ENCODE measurements around the gene ODAD4.

Gene ODAD4, protein sequence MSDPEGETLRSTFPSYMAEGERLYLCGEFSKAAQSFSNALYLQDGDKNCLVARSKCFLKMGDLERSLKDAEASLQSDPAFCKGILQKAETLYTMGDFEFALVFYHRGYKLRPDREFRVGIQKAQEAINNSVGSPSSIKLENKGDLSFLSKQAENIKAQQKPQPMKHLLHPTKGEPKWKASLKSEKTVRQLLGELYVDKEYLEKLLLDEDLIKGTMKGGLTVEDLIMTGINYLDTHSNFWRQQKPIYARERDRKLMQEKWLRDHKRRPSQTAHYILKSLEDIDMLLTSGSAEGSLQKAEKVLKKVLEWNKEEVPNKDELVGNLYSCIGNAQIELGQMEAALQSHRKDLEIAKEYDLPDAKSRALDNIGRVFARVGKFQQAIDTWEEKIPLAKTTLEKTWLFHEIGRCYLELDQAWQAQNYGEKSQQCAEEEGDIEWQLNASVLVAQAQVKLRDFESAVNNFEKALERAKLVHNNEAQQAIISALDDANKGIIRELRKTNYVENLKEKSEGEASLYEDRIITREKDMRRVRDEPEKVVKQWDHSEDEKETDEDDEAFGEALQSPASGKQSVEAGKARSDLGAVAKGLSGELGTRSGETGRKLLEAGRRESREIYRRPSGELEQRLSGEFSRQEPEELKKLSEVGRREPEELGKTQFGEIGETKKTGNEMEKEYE

DNA sequence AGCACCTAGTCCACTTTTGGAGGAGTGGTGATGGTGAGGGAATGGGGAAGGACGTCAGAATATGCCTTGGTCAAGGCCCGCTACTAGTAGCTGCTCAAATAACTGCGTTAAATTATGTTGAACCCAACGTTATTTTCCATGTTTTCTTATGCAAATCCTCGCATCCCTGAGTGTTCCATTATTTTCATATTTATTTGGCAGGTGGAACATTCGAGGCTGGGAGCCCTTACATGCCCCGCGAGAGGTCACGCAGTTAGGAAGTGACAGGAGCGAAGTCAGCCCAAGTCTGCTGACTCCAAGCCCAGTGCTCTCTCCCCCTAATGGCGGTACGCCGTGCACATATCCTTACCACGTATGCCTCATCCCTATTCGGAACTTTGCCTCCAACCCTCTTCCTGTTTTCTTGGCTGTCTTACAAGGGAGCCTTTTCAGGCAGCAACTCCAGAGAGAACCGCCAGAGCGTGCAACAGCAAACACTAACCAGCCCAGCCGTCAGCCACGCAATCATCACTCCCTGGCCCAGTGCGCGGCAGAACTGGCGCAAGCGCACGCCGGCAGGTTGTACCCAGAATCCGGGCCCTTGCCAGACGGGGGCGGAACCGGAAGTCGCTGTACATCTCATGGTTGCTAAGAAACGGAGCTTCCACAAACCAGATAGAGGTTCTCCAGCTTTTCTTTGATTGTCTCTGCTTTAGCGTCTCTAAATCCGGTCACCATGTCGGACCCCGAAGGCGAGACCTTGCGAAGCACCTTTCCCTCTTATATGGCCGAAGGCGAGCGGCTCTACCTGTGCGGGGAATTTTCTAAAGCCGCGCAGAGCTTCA lies at the start of gene ODAD4:
Gene ODAD4 (plus strand): TSS at position 609 of the 824 bp plus-strand sequence. CDS start 107 bp downstream, at position 716.
- peak; percentile 96 to 97 for DNase-seq

DNA sequence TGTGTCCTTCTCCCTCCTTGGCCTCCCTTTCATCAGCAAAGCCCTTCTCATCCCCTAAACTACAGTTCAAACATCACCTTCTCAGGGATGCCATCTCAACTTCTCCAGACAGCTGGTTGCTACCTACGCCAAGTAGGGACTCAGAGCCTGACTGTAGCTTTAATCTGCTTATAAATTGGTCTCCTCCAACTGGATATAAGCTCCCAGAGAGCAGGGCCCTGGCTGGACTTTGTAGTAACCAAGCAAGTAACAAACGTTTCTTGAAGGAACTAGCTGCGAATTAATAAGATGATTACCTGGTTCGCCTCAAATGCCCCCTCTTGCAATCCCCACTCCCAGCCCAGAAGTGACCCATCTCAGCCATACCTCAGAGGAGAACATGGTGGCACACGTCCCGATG lies 47.7 kb upstream of the ODAD4 start:
- DNase-seq, result no peak

DNA sequence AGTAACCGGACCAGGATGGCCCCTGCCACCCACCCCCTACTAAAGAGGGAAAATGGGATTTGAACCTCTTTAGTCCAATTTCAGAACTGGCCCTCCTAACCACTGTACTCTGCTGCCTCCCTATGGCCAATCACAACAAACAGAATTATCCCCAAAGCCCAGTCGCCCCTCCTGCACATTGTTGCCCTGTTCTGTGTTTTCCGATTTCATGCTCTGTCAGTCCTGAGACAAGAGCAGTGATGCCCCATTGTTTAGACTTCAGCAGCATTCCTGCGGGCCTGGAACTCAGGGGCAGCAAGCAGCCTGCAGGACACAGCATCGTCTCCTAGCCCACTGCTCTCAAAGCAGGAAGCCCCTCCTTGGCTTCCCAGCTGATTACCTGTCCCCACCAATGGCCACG lies 44.7 kb upstream of the ODAD4 start:
- no peak for DNase-seq

DNA sequence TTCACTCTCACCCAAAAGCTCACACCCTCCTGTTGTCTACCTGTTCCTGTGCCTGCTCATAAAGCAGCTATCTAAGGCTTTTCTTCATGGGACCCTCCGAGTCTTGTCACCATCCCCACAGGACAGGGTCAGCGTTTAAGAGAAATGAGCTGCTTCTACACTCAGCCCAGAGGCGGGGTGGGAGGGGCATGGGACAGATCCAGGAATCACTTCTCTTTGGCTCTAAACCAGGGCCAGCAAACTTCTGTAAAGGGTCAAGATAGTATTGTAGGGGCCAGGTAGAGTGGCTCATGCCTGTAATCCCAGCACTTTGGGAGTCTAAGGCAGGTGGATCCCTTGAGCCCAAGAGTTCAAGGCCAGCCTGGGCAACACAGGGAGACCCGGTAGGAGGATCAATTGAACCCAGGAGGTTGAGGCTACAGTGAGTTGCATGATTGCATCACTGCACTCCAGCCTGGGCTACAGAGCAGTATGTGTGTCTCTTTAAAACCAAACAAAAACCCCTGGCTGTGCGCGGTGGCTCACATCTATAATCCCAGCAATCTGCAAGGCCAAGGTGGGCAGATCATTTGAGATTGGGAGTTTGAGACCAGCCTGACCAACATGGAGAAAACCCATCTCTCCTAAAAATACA lies 42.0 kb upstream of the ODAD4 start:
- no peak for DNase-seq

DNA sequence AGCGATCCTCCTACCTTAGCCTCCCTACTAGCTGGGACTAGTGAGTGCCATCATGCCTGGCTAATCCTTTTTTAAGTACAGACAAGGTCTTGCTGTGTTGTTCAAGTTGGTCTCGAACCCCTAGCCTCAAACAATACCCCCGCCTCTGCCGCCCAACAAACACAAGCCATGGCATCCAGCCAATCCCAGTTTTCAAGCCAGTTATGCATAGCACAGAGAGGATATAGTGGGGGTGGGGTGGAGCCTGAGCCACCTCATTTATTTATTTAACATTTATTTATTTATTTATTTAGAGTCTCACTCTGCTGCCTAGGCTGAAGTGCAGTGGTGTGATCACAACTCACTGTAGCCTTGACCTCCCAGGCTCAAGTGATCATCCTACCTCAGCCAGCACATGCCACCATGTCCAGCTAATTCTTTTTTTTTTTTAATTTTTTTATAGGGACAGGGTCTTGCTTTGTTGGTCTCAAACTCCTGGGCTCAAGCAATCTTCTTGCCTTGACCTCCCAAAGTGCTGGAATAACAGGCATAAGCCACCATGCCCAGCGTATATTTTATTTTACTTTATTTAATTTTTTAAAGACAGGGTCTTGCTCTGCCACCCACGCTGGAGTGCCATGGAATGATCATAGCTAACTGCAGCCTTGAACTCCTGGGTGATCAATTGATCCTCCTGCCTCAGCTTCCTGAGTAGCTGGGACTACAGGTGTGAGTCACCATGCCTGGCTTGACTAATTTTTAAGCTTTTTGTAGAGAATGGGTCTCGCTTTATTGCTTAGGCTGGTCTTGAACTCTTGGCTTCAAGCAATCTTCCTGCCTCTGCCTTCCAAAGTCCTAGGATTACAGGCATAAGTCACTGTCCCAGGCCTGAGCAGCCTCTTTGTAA lies 39.0 kb upstream of the ODAD4 start:
- DNase-seq, result no peak

DNA sequence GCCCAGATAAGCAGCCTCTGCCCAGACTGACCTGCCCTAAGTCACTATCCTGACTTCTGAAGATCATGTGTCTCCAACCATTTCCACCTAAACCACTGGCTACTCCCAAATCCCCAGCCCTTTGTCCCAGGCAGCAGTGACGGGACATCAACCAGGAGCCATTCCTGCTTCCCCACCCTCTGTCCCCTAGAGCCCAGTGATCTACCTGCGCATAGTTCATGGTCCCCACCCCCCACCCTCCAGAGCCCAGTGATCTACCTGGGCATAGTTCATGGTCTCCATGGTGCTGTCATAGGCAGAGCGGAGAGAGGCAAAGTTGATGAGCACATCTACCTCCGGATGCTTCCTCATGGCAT lies 38.4 kb upstream of the ODAD4 start:
- DNase-seq, result no peak

DNA sequence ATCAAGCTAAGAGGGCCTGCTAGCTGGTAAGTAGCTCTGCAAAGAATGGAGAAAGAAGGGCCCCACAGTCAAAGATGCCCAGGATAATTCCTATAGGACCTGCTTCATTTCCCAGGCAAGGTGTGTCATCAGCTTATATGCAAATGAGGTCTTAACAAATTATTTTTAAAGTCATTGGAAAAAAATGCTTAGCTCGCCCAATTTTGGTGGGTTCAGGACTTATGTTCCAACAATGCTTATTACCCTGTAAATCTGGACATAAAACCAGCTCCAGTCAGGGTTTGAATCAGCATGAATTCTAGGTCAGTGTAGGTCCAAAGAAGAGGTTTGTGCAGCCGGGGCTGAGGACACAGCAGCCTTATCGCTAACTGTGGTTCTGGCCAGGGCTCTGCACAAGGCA lies 37.0 kb upstream of the ODAD4 start:
- DNase-seq, result no peak

DNA sequence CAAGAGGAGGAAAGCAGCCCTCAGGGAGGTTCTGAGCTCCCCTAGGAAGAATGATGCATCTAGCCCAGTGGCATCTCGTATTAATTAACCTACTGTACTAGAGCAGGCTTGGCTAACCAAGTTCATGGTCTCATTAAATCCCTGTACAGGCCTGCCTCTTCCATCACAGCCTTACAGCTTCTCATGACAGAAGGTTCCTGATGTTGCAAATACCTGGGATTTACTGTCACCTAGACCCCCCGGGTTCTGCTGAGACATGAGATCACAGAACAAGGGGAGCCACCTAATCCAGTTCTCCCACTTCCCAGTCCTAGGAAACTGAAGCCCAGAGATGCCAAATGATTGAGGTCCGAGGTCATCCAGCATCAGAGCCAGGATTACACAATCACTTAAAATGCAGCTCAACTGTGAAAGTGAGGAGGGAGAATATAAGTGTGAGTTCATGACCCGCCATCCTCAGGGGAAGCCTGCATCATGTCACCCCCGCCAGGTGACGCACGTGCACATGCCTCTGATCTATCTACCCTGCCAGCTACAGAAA lies 35.6 kb upstream of the ODAD4 start:
- no peak for DNase-seq

DNA sequence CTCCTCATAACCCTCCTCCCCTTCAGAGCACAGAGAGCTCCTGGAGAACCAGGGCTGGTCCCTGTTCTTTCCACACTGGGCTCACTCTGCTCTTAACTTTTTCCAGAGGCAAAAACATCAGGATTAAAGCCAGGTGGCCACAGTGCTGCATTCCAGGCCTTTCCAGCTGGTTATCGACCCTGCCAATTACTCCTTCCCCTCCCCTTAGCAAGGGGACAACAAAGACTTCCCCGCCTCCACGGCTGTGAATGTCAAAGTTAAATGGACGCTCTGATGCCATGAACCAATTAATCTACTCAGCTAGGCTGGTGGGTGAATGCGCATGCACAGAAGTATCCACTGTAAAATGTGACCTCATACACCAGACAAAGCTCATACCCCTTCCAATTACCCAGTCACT lies 34.8 kb upstream of the ODAD4 start:
- no peak for DNase-seq

DNA sequence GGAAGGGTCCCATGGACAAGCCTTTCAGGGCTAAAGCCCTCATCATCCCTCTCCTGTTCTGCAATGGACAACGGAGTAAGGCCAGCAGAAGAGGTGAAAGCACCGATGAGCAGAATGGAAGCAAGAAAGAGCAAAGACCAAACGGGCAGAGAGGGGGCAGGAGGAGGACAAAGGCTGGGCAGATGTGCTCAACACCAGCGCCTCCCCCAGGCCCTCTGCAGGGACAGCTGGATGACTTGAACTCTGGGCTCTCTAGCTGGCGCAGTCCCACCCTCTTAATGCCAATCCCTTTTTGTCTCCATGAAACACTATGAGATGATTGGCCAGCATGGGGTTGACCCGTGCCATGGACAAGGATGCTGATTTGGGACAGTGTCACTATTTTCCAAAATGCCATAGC lies 33.7 kb upstream of the ODAD4 start:
- DNase-seq, result no peak

DNA sequence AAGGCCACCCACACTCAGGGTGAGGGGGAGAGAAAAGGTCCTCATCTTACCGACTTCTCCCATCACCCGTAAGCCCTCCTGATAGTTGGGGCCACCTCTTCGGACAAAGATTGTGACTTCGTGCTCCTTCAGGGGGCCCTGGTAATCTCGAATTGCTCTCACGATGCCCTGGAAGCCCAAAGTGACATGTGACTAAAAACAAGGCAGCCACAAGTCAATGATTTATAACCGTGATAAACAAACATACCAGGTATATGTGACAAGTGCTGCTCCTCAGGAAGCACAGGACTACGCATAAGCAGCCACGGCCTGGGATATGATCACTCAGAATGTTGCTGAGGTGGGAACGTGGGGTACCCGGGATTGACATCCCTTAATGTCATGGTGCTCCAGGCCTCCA lies 28.8 kb upstream of the ODAD4 start:
- DNase-seq, result no peak

DNA sequence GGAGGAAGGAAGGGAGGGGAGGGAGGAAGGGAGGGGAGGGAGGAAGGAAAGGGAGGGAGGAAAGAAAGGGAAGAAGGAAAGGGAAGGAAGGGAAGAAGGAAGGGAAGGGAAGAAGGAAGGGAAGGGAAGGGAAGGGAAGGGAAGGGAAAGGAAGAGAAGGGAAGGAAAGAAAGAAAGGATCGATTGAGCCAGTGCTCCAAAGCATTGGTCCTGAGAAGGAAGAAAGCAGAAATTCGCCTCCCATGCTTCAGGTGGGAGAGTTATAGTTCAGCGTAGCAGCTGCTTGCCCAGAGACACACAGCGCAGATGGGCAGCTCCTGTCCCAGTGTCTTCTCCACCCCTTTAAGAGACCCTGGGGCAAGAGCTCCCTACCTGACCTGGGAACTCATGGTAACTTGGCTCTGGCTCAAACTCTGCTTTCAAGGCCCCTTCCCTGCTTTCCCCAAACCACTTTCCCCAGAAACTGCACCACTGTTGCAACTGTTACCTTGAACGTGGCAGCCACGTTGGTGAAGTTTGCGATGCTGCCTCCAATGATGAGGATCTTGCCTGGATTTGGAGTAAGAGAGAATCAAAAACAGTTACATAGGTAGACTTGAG lies 26.1 kb upstream of the ODAD4 start:
- DNase-seq, result no peak

DNA sequence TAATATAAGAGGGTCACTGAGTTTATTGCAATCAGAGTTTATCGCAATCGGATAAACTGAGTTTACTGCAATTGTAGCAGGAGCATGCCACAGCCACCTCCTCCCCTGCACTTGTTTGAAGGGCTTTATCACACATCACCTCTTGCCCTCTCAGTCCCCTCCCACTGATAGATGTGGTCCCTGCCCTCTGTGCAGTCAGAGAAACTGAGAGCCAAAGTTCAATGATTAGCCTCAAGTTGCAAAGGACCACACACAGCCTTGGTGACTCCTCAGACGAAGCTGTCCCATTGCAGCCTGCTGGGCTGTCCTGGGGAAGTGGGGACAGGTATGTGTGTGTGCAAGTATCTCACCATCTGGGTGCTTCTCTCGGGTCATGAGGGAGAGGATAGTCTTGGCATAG lies 25.2 kb upstream of the ODAD4 start:
- DNase-seq, result no peak

DNA sequence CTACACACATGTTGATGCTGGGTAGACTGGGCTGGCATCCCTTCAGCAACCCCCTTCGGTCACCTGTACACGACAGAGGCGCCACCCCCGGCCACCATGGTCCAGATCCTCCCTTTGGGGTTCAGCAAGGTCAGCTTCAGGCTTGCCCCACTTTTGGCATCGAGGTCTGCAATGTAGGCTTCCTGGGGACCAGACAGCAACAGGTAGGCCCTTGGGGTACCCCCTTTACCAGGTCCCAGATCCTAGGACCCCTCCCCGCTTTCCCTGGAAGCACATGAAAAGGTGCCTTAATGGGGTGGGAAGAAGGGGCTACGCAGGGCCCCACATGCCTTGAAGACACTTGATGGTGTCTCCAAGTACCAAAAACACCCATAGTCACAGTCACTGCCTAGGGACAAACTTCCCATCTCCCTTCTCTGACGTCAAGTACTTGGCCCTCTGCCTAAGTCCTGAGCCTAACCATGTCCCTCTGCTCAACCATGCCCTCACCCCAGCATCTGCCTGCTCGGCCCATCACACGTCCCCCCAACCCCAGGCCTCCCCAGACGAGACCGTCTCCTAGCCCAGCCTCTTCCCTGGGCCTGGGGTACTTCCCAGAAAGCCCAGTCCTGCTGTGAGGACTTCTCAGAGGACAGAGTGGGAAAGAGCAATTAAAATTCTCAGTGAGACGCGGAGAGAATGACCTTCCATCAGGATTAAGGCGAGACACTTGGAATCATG lies 23.8 kb upstream of the ODAD4 start:
- no peak for DNase-seq

DNA sequence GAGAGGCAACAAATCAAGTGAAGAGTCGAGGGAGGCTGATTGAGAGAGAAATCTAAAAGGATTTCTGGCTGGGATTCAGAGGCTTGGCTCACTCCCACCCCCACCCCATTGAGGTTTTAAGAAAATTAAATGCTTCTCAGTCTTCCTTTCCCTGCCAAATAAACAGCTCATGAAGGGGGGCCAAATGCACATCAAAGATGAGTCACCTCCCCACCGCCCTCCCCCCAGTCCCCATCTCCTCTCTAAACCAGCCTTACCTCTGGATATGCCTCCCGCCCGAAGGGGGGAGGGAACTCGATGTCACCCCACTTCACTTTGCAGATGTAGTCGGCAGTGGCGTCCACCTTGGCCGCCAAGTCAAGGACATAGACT lies 23.2 kb upstream of the ODAD4 start:
- DNase-seq, result no peak

DNA sequence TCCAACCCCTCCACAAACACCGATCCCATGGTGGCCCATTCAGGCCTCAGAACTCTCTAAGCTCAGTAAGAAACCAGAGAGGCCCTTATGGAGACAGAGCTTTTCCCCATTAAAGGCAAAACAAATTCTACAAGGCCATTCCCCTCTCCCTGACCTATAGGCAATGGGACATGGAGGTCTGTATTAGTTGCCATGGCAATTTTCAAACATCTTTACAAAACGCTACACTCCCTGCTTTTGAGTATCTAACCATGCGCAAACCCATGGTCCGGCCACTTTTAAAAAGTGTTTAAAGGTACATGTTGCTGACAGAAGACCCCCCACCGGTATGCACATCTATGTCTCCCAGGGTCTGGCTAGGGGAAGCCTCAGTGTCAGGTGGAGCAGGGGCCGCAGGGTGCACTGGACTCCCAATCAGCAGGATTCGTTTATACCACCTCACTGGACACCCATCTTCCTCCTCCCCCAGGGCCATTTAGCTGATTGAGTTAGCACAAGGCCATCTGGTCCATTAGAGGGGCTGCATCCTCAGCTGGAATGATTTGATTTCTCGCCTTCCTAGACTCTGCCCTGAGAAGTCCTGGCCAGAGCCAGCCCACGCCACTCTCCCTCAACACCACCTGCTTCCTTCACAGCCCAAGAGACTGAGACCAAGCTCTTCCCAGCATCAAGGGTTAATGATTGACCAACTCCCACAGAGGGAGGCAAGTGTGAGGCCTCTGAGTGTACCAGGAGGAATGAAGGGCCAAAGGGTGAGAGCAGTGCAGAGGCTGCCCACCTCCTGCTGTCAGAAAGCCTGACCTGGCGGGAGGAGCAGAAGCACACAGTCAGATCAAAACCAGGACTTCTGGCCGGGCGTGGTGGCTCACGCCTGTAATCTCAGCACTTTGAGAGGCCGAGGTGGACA lies 22.5 kb upstream of the ODAD4 start:
- no peak for DNase-seq

DNA sequence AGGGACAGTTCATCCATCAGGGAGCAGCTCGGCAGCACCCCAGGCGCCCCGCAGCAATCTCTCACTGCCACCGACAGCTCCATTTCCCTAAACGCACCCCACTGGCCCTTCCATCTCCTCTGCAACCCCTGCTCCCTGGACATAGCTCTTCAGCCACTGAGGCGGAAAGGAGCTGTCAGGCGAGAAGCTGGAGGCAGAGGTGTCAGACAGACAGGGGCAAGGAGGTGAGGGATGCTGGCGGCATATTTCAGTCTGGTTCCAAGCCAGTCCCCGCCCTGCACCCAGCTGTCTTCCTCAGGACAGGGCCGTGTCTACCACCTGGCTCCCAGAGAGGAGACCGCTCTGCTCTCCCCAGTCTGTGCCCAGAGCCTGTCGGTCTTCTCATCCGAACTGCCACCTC lies 21.3 kb upstream of the ODAD4 start:
- DNase-seq, result no peak

DNA sequence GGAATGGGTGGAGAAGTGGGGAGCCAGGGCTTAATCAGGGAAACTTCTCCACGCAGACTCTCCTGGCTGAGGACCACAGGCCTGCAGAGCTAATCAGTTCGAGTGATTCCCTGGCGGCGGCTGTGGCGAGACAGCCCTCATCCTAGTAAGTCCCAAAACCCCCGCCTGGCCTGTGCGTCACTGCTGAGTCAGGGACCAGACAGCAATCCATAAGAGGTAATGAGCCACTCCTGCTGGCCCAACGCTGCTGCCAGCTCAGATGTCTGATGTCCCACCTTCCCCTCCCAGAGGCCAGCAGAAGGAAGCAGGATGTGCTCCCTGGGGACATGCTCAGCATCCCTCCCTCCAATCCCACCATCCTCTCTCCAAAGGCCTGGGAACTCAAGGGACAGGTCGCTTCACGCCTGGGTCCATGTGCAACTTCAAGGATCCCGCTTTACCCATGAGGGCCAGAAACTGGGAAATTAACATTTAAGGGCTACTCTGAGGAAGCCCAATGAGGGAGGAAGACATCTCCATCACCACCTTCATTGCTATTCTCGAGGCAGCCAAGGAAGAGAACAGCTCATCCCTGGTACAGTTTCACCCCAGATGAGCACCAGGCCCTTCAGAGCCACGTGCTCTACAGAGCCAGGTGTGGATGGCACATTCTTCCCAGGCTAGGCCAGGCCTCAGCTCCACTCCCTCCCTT lies 19.6 kb upstream of the ODAD4 start:
- DNase-seq, result no peak

DNA sequence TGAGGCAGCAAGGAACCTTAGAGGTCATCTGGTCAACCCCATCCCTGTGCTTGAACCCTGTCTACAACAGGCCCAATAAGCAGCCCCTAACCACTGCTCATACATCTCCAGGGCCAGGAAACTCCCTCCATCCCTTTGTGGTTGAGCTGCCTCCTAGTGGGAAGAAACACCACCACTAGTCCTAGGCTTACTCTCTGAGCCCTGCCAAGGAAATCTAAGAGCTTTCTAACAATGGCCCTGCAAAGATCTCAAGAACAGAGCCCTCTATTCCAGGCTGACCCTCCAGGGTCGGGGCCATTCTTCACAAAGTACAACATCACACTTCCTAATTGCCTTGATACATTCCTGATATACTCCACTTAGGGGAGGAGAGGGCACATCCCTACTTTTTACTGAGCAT lies 17.5 kb upstream of the ODAD4 start:
- no peak for DNase-seq

Data from CD4-positive, alpha-beta T cell treated with Interleukin-1 beta for 1 hour (primary cell).